Type B pancreatic cell (in vitro differentiated cells): ENCODE results near the gene SHROOM3. TPM values are rescaled to one million over a fixed set of nuclear protein-coding genes. Genes with fewer than 3 reads are reported as not detected.

Source experiments
- DNase-seq: peaks from one replicate; pipeline ENCODE4 v3.0.0; 2021; ENCODE audit warnings: mixed read lengths; ENCODE audit not compliant: unreplicated experiment; ENCODE audit errors: extremely low spot score
- H3K27ac Mint-ChIP-seq: 2 replicates; pipeline ENCODE4 v1.8.0; 2021; ENCODE audit warnings: mild to moderate bottlenecking, mixed read lengths
- H3K27me3 Mint-ChIP-seq: 2 replicates; pipeline ENCODE4 v1.8.0; 2021; ENCODE audit warnings: mixed read lengths
- H3K36me3 Mint-ChIP-seq: 2 replicates; pipeline ENCODE4 v1.8.0; 2021; ENCODE audit warnings: mixed read lengths
- H3K4me1 Mint-ChIP-seq: one replicate; pipeline ENCODE4 v1.8.0; 2021; ENCODE audit warnings: mixed read lengths; ENCODE audit not compliant: unreplicated experiment
- H3K4me3 Mint-ChIP-seq: 2 replicates; pipeline ENCODE4 v1.8.0; 2021; ENCODE audit warnings: mild to moderate bottlenecking, mixed read lengths
- H3K9me3 Mint-ChIP-seq: 2 replicates; pipeline ENCODE4 v1.8.0; 2021; ENCODE audit warnings: mixed read lengths
- total RNA-seq: library from RNA; stranded (reverse); gene quantifications from 2 replicates; pipeline ENCODE4 v1.2.1, GENCODE V29; 2021; ENCODE audit warnings: low replicate concordance
- TF ChIP-seq, protein P1 (sequence below): fragments of 200-600 bp; sonication (generic); conservative IDR thresholded peaks from 2 replicates; pipeline ENCODE4 v1.5.0; 2021; ENCODE audit warnings: antibody characterized with exemption, mild to moderate bottlenecking

The SHROOM3 gene
- total RNA-seq, 1 donor from 2014 or later = 38.6 TPM

DNA sequence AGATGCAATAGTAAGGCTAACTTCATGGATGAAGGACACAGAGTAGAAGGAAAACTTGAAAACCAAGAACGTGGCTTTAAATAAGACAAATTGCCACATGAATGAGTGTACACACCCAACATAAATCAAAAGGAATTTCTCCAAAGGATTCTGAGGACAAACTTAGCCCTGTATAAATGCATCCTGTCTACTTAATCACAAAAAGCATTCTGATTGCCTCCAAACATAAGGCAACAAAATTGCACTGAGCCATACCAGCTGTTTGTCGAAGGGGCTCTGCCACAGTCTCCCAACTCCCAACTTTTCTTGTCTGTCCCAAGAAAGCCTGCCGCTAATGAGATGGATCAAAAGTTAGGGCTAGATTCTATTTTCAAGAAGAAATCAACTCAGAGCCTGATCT, 268.6 kb downstream of the SHROOM3 start:
- Mint-ChIP-seq H3K4me1 (peaks cover 67% of the 10 kb centered on the region), H3K36me3 (peaks cover 5% of the 10 kb centered on the region), H3K9me3 (peaks cover 6% of the 10 kb centered on the region), H3K27ac (peak overlapping the region; percentile 85), H3K4me3 (peak overlapping the region; percentile 14), H3K27me3 (no peaks in the 10 kb centered on the region)
- DNase-seq = no peak
- TF ChIP-seq, protein P1, sequence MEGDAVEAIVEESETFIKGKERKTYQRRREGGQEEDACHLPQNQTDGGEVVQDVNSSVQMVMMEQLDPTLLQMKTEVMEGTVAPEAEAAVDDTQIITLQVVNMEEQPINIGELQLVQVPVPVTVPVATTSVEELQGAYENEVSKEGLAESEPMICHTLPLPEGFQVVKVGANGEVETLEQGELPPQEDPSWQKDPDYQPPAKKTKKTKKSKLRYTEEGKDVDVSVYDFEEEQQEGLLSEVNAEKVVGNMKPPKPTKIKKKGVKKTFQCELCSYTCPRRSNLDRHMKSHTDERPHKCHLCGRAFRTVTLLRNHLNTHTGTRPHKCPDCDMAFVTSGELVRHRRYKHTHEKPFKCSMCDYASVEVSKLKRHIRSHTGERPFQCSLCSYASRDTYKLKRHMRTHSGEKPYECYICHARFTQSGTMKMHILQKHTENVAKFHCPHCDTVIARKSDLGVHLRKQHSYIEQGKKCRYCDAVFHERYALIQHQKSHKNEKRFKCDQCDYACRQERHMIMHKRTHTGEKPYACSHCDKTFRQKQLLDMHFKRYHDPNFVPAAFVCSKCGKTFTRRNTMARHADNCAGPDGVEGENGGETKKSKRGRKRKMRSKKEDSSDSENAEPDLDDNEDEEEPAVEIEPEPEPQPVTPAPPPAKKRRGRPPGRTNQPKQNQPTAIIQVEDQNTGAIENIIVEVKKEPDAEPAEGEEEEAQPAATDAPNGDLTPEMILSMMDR = no peak

DNA sequence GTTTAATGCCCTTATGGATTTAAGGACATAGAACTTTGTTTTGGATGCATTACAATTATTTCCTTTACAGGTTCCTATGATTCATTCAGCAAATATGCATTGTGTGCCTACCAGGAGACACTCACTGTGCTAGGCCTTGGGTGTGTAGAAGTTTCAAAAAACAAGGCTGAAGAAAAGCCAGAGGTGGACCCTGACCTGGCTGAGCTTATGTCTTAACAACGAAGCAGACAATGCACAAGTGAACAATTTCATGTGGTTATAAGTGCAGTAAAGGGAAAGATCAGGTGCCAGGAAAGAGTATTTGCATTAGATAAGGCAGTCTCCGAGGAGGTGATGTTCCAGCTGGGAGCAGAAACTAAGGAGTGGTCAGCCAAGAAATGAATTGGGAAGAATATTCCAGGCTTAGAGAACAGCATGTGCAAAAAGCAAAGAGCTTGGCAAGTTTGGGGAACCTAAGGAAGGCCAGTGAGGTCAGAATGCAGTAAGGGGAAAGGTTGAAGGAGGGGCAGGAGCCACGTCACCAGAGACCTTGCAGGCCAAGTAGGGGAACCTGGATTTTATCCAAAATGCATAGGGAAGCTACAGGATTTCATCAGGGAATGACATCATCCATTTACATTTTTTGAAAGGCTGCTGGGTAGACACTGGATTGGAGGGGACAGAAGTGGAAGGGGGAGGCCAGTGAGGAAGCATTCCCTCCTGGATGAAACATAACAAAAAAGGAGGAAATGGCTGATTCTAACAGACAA, 269.3 kb downstream of the SHROOM3 start:
- Mint-ChIP-seq H3K4me1 (peaks cover 68% of the 10 kb centered on the region), H3K36me3 (peaks cover 5% of the 10 kb centered on the region), H3K27me3 (no peaks in the 10 kb centered on the region), H3K27ac (peak overlapping the region; percentile 85), H3K9me3 (peaks cover 6% of the 10 kb centered on the region), H3K4me3 (peak overlapping the region; percentile 14)
- TF ChIP-seq, protein P1 = no peak
- DNase-seq = no peak

DNA sequence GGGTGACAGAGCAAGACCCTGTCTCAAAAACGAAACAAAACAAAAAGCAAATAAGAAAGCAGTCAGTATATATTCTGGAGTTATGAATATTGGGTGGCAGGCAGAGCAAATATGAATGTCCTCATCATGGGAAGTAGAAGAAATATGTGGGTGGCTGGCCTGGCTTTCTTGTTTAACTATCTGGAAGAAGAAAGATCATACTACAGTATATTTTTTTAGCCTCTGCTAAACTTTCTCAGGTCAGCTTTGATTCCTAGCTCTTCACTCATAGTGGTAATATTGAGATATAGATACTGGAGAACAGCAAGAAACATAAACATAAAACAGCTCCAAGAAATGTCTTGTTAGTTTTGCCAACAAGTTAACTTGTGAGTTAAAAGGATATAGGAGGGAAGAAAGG, 270.4 kb downstream of the SHROOM3 start:
- peaks cover 12% of the 10 kb centered on the region for H3K36me3 Mint-ChIP-seq
- H3K4me3 Mint-ChIP-seq = no peak overlapping the region
- no peak for DNase-seq
- TF ChIP-seq, protein P1 = no peak
- peaks cover 65% of the 10 kb centered on the region for H3K4me1 Mint-ChIP-seq
- H3K9me3 Mint-ChIP-seq = peaks cover 6% of the 10 kb centered on the region
- H3K27ac Mint-ChIP-seq = peak overlapping the region; percentile 47
- no peaks in the 10 kb centered on the region for H3K27me3 Mint-ChIP-seq

DNA sequence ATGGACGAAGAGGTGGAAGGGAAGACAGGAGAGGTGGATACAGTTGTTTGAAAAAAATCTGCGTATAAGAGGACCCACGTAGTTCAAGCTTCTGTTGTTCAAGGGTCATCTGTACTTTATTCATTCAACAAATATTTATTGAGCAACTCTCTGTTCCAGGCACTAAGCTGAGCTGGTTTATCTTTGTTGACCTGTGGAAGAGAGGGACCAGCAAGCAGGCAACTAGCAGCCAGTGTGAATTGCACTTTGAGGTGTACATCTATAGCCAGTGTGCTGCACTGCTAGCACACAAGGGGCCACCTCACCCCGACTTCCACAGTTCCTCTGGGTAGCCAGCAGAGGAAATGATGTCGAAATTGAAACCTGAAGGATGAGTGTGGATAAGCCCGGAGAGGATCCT, 271.6 kb downstream of the SHROOM3 start:
- TF ChIP-seq, protein P1 = no peak
- Mint-ChIP-seq H3K4me3 (peak overlapping the region; percentile 2), H3K4me1 (peaks cover 57% of the 10 kb centered on the region), H3K36me3 (peaks cover 17% of the 10 kb centered on the region), H3K27me3 (no peaks in the 10 kb centered on the region), H3K27ac (peak overlapping the region; percentile 42), H3K9me3 (peaks cover 6% of the 10 kb centered on the region)
- DNase-seq = no peak

DNA sequence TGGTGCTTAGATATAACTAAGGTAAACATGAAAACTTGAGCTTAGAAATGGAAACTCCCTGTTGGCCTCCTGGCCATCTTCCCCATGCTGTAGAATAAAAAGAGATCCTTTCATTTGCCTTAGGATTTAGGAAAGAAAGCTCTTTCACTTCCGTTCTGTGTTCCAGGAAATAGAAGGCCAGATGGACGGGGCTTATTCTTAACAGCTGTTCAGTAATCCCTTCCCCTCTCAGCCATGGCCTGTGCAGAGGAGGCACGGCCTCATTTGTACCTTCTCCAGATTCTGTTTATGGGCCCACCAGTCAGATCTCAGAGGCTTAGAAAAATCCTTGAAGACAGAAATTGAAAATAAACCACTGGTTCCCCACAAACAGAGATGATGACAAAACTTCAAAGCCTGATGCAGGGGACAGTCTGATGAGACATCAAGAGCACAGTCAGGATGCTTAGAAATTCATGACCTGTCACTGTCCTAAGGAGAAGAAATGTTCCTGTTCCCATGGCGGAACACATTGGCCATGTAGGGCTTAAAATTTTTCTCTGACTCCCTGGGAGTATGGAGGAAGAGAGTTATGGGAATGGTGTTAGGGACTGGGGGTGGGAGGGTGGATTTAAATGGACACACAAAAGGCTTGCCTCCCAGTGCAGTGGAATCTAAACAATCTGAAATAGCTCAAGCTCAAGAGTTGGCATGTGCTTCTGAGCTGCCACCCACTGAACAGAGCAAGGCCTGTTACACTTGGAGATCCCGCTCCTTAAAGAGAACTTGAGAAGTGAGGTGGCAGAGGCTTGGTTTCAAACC, 274.1 kb downstream of the SHROOM3 start:
- no peak overlapping the region for H3K4me3 Mint-ChIP-seq
- no peaks in the 10 kb centered on the region for H3K27me3 Mint-ChIP-seq
- TF ChIP-seq, protein P1 = no peak
- peaks cover 22% of the 10 kb centered on the region for H3K36me3 Mint-ChIP-seq
- no peak for DNase-seq
- H3K27ac Mint-ChIP-seq = peak overlapping the region; percentile 67
- H3K9me3 Mint-ChIP-seq = peaks cover 3% of the 10 kb centered on the region
- peaks cover 39% of the 10 kb centered on the region for H3K4me1 Mint-ChIP-seq
